ENCODE measurements around the gene ANKRD37.

GRCh38 chr4:185380320-185380719, 16.3 kb upstream of the ANKRD37 start:
- TF ChIP-seq EP300 (IDR thresholded peaks at IDR 0.05; ENCODE audit: low read depth) (no peak), CTCF (IDR thresholded peaks at IDR 0.05) (no peak), POLR2A (IDR thresholded peaks at IDR 0.05) (no peak), POLR2AphosphoS5 (IDR thresholded peaks at IDR 0.05) (no peak)

Data from transverse colon (tissue), 4 donors.